Hematopoietic multipotent progenitor cell treated with erythropoietin and hydrocortisone succinate and interleukin-3 and kit ligand, for 4 days (in vitro differentiated cells): Measurements from ENCODE around the gene MVK.

Experiments used
- DNase-seq: peaks from one replicate; pipeline ENCODE4 v3.0.0-alpha.2; 2015

MVK gene

GRCh38 chr12:109568486-109568885 lies 5.1 kb upstream of the MVK start:
- no peak for DNase-seq

- DNase-seq = no peak
These were observed 1.7 kb upstream of the MVK start for GRCh38 chr12:109571773-109572505.

GRCh38 chr12:109572506-109572845 lies 1.1 kb upstream of the MVK start:
- DNase-seq = peak; percentile 19

GRCh38 chr12:109573914-109574244 lies 285 bp downstream of the MVK start:
- DNase-seq = no peak

- DNase-seq = no peak
These were observed 2.1 kb downstream of the MVK start for GRCh38 chr12:109575683-109576082.

- DNase-seq = no peak
These were observed 3.7 kb downstream of the MVK start for GRCh38 chr12:109577311-109577710.

- DNase-seq = no peak
These were observed 4.8 kb downstream of the MVK start for GRCh38 chr12:109578330-109578927.

GRCh38 chr12:109579639-109580038 lies 6.0 kb downstream of the MVK start:
- DNase-seq = no peak

GRCh38 chr12:109580272-109580671 lies 6.7 kb downstream of the MVK start:
- no peak for DNase-seq

GRCh38 chr12:109580684-109581333 lies 7.2 kb downstream of the MVK start:
- no peak for DNase-seq

GRCh38 chr12:109581334-109581691 lies 7.7 kb downstream of the MVK start:
- DNase-seq = no peak

- DNase-seq = no peak
These were observed 8.3 kb downstream of the MVK start for GRCh38 chr12:109581856-109582255.

GRCh38 chr12:109582636-109583035 lies 9.0 kb downstream of the MVK start:
- DNase-seq = no peak

GRCh38 chr12:109583733-109584132 lies 10.1 kb downstream of the MVK start:
- DNase-seq = no peak

GRCh38 chr12:109586385-109587296 lies 13.0 kb downstream of the MVK start:
- no peak for DNase-seq

GRCh38 chr12:109587921-109588320 lies 14.3 kb downstream of the MVK start:
- no peak for DNase-seq

GRCh38 chr12:109588461-109589239 lies 15.1 kb downstream of the MVK start:
- DNase-seq = no peak

- DNase-seq = no peak
These were observed 15.6 kb downstream of the MVK start for GRCh38 chr12:109589240-109589590.

- DNase-seq = no peak
These were observed 16.2 kb downstream of the MVK start for GRCh38 chr12:109589691-109590245.

- DNase-seq = no peak
These were observed 17.0 kb downstream of the MVK start for GRCh38 chr12:109590566-109590965.

GRCh38 chr12:109591041-109591440 lies 17.4 kb downstream of the MVK start:
- DNase-seq = no peak

GRCh38 chr12:109592195-109592904 lies 18.8 kb downstream of the MVK start:
- no peak for DNase-seq
